DOHH2 (cell line): Measurements from ENCODE around the gene DMRT1.

ENCODE experiments used
- EZH2phosphoT487 ChIP-seq: fragments of 200-600 bp; sonication (generic); IDR thresholded peaks from 2 replicates; pipeline ENCODE4 v1.6.1; 2017; ENCODE audit warnings: borderline replicate concordance, mild to moderate bottlenecking, antibody characterized with exemption, low read length, moderate library complexity, mixed read lengths
- TF ChIP-seq, protein P1 (sequence below): fragments of 200-600 bp; sonication (generic); IDR thresholded peaks from one replicate; pipeline ENCODE4 v1.5.1; 2014; ENCODE audit warnings: antibody characterized with exemption, mild to moderate bottlenecking, low read depth, low read length; ENCODE audit not compliant: poor library complexity, severe bottlenecking

DNA sequence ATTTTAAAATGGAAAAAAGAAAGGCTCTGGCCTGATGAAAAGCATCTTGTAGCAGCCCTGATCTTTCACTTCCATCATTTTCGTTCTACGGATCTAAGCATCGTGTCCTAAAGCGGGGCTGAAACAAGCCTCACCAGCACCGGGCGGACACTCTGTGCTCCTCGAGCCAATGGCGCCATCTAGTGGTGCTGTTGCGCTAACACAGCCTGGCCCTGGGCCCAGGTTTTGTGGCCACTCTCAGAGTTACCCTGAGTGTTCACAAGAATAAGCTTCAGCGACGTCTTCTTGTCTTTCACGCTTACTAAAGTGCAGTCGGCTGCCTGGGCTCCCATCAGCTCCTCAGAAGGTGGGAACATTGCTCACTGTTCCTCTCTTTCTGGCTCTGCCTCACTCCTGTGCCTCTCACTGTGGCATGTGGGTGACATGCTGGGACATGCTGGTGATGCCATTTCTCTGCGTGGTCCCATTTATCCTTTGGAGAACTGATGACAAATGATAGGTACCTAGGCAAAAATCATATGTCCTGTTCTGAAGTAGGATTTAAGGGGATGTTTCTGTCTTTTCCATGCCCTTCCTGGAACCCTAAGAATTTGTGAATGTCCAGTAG, 167.7 kb downstream of the DMRT1 start:
- TF ChIP-seq, protein P1, sequence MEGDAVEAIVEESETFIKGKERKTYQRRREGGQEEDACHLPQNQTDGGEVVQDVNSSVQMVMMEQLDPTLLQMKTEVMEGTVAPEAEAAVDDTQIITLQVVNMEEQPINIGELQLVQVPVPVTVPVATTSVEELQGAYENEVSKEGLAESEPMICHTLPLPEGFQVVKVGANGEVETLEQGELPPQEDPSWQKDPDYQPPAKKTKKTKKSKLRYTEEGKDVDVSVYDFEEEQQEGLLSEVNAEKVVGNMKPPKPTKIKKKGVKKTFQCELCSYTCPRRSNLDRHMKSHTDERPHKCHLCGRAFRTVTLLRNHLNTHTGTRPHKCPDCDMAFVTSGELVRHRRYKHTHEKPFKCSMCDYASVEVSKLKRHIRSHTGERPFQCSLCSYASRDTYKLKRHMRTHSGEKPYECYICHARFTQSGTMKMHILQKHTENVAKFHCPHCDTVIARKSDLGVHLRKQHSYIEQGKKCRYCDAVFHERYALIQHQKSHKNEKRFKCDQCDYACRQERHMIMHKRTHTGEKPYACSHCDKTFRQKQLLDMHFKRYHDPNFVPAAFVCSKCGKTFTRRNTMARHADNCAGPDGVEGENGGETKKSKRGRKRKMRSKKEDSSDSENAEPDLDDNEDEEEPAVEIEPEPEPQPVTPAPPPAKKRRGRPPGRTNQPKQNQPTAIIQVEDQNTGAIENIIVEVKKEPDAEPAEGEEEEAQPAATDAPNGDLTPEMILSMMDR: peak; percentile 94
- TF ChIP-seq EZH2phosphoT487: no peak
